Anterior cingulate cortex (tissue), 58 donors: ENCODE results near the gene LRP11.
"Not testable (repeated sequence)": the region's sequence is repeated elsewhere in the genome, so short reads cannot be mapped to it uniquely, and the experiment has no call there.

Experiments
- DNase-seq, 58 donors: peaks; one replicate each; lab custom pipeline; 2025; lab: John Stamatoyannopoulos, UW

The LRP11 gene

GRCh38 chr6:149854532-149854931, 9.6 kb downstream of the LRP11 start:
- DNase-seq = no peak

DNA sequence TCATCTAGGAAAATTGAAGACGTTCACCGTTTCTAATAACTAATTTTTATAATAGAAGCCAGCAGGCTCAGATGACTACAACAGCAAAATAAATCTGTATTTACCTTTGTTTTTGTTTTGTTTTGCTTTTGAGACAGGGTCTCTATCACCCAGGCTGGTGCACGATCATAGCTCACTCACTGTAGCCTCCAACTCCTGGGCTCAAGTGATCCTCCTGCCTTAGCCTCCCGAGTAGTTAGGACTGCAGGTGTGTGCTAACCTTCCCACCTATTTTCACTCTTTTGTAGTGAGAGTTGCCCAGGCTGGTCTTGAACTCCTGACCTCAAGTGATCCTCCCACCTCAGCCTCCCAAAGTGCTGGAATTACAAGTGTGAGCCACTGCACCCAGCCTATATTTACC, 10.1 kb downstream of the LRP11 start:
- not testable (repeated sequence) for DNase-seq

- no peak for DNase-seq
Measured at GRCh38 chr6:149852881-149853280, 11.3 kb downstream of the LRP11 start.

GRCh38 chr6:149852180-149852579, 12.0 kb downstream of the LRP11 start:
- no peak for DNase-seq

GRCh38 chr6:149851461-149852110, 12.6 kb downstream of the LRP11 start:
- DNase-seq = peak in 1 of 58 donors; percentile 14

DNA sequence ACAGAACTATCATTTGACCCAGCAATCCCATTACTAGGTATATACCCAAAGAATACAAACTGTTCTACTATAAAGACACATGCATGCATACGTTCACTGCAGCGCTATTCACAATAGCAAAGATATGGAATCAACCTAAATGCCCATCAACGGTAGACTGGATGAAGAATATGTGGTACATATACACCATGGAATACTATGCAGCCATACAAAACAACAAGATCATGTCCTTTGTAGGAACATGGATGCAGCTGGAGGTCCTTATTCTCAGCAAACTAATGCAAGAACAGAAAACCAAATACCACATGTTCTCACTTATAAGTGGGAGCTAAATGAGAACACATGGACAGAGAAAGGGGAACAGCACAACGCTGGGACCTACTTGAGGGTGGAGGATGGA, 15.8 kb downstream of the LRP11 start:
- DNase-seq = not testable (repeated sequence)

- no peak for DNase-seq
Measured at GRCh38 chr6:149847939-149848267, 16.3 kb downstream of the LRP11 start.

DNA sequence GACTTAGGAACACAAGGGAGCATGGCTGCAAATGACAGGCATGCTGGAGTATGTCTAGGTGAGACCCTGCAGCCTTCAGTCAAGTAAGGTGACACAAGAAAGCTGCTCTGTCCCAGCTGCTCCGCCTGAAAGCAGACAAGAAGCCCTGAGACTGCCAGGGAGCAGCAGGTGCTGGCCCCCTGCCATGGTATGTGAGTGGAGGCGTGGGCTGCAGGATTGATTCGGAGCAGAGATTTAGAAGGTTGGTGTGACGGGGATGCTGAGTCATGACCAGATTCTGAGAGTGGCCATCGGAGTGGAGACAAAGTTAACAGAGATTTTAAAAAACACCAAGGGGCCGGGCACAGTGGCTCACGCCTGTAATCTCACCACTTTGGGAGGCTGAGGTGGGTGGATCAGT, 17.8 kb downstream of the LRP11 start:
- peak in 28 of 58 donors; percentile 4 to 57 (median 23) for DNase-seq

DNA sequence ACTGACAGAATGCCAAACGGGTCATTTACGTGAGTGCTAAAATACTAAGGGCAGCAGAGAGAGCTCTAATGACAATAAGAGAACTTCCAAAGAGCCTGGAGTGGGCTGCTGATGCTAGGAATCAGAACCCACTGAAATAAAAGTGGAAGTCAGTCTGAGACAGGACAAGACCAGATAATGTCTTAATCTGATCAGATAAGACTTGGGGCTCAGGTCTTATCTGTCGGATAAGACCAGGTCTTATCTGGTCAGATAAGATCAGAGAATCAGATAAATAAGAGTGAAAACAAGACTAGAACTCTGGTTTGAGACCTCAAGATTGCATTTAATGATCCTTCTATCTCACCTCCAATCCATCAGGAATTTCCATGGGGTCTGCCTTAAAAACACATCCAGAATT, 18.6 kb downstream of the LRP11 start:
- DNase-seq = no peak

DNA sequence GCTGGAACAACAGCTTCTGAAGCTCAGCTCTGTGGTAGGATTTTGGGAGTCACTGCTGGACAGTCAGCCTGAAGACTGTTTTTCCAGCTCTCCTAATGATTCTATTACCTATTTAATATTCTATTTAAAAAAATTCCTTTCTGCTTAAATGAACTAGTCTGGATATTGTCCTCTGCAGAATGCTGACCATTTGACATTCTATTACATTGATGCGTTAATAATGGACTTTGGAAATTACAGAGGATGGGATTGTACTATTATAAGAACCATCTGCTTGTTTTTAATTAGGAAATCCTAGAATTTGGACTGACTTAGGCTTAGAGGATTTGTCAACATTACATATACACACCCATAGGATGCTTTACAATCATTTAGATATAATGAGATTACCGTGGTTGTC, 19.7 kb downstream of the LRP11 start:
- no peak for DNase-seq

DNA sequence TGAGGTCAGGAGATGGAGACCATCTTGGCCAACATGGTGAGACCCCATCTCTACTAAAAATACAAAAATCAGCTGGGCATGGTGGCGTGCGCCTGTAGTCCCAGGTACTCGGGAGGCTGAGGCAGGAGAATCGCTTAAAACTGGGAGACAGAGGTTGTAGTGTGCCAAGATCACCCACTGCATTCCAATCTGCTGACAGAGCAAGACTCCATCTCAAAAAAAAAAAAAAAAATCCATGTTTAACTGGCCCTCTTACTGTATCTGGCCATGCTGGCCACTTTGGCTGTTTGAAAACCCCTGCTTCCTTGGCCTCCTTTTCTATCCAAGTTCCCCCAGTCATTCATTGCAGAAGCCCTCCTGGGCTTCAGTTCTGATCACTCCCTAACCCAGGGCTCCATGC, 20.1 kb downstream of the LRP11 start:
- DNase-seq = not testable (repeated sequence)

DNA sequence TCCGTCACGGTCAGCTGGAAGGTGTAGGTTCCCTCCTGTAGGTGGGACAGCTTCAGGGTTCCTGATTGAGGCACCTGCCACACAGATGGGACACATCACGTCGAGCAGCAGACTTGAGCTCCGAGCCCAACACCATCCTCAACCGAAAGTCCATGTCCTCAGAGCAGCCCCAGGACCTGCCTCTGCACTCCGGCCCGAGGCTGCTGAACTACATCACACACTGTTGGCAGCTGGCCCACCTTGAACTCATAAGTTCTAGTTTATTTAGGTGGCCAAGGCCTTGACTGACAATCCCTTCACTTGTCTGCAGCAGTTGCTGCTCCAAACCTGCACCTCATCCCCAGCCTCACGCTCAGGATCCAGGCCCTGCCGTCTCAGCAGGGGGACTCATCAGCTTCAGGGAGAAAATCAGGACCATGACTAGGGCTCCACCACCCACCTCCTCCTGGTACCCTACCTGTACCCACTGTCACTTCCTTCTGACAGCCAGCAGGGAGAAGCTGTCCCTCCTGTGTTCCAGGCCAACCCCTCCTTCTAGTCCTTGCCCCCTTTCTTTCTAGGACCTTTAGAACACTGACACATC, 21.0 kb downstream of the LRP11 start:
- peak in 1 of 58 donors; percentile 50 for DNase-seq

GRCh38 chr6:149842331-149842730, 21.8 kb downstream of the LRP11 start:
- DNase-seq = no peak

- DNase-seq = peak in 30 of 58 donors; percentile 6 to 83 (median 34)
Measured at GRCh38 chr6:149840345-149841075, 23.6 kb downstream of the LRP11 start.

DNA sequence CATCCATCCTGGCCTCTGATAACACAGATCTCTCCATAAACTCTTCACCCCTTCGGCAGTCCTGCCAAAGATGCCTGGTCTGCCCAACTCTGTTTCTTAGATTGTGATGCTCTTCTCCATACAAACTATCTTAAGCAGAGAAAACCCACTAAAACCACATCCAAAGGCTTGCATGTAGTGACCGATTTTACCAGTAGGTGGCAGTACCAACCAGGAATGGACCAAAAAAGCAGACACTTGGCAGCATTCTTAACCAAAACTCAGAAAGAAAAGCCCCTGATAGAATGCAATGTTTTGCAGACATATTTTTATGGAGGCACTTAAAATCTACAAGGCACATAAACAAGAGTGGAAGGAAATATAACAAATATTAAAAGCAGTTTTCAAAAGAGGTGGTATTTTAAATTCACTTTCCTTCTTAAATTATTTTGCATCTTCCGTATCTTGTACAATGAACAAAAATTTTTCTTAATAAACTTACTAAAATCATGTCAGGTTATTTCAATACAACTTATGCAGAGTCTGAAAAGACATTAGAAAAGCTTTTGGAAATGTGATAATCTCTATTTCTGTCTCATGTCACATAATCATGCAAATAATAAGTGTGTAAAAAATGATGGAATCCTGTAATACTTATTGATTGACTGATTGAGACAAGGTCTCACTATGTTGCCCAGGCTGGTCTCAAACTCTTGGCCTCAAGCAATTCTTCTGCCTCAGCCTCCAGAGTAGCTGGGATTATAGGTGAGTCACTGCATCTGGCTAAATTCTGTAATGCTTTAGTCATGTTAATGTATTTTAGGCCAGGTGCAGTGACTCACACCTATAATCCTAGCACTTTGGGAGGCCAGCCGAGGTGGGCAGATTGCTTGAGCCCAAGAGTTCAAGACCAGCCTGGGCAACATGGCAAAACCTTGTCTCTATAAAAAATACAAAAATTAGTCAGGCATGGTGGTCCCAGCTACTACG, 29.4 kb downstream of the LRP11 start:
- peak in 40 of 58 donors; percentile 6 to 70 (median 30) for DNase-seq

GRCh38 chr6:149833651-149834050, 30.5 kb downstream of the LRP11 start:
- no peak for DNase-seq

- peak in 37 of 58 donors; percentile 8 to 81 (median 49) for DNase-seq
Measured at GRCh38 chr6:149831308-149831820, 32.8 kb downstream of the LRP11 start.

DNA sequence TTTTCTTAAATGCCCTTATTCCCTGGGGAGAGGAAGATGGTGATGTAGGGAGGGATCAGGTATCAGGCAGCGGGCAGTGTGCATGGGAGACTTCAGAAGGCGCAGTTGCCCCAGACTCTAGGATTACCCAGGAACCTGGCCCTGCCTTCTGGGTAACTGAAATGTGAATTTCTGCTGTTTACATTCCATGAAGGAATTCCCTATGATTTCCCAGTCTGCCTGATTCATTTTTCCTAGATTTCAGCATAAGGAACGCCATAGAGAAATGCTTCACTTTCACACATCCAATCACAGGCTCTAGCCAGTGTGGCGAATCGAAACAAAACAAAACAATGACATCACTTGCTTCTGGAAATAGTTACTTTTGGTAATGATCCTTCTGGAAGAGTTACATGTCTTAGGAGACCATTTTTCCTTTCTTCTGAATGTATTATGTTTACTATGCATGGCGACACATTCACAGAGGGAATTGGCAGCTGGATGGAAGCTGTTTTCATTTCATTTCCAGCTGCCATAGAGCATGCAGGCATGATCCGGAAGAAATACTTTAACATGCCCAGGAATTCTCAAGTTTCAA, 33.3 kb downstream of the LRP11 start:
- peak in 2 of 58 donors; percentile 42 to 66 for DNase-seq

- DNase-seq = no peak
Measured at GRCh38 chr6:149825292-149825691, 38.9 kb downstream of the LRP11 start.

DNA sequence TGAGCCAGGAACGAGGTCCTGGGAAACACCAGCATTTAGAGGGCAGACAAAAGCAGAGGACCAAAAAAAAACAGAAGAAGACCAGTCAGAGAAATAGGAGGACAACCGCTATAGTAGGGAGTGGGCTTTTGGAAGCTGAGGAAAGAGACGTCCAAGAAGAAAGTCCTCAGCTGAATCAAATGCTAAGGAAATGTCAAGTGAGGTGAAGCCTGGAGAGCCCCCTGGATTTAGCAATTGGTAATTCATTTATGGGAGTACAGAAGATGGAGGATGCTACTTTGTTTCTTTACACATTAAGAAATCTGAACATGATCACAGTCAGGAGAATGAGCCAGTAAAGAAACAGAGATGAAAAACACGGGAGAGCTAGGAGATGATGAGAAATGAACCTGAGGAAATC, 41.1 kb downstream of the LRP11 start:
- no peak for DNase-seq
